ENCODE results near the gene FBF1. TPM values are rescaled to one million over a fixed set of nuclear protein-coding genes. Genes with fewer than 3 reads are reported as not detected.
"Not testable (repeated sequence)": the region's sequence is repeated elsewhere in the genome, so short reads cannot be mapped to it uniquely, and the experiment has no call there.

FBF1 gene
- total RNA-seq, 1 experiment from 2014 or later = 20.1 TPM

DNA sequence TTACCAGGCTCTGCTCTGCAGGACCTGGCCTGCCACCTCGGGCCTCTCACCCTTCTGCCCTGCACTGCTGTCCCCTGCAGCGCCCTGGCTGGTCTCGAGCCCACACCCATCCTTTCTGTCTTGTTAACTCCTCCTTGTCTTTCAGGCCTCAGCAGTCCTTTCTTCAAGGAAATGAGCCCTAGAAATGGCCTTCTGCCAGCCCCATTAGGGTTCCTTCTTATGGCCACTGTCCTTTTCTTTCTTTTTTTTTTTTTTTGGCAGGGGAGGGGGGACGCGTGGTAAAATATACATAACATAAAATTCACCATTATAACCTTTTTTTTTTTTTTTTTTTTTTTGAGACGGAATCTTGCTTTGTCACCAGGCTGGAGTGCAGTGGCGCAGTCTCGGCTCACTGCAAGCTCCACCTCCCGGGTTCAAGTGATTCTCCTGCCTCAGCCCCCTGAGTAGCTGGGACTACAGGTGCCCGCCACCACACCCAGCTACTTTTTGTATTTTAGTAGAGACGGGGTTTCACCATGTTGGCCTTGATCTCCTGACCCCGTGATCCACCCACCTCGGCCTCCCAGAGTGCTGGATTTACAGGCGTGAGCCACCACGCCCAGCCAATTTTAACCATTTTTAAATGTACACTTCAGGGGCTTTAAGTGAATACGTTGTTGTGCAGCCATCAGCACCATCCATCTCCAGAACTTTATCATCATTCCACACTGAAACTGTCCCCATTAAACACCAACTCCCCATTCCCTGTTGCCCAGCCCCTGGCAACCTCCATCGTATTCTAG lies 75.2 kb downstream of the FBF1 start:
- H3K4me1 ChIP-seq (replicated peaks) = peaks cover 29% of the 10 kb centered on the region
- DNase-seq (ENCODE audit: low read depth in 1 of 2, low spot score in 2 of 2); H3K4me3 ChIP-seq; H3K9me3 ChIP-seq (replicated peaks); H3K36me3 ChIP-seq; H3K27me3 ChIP-seq (replicated peaks); H3K27ac ChIP-seq: not testable (repeated sequence)

DNA sequence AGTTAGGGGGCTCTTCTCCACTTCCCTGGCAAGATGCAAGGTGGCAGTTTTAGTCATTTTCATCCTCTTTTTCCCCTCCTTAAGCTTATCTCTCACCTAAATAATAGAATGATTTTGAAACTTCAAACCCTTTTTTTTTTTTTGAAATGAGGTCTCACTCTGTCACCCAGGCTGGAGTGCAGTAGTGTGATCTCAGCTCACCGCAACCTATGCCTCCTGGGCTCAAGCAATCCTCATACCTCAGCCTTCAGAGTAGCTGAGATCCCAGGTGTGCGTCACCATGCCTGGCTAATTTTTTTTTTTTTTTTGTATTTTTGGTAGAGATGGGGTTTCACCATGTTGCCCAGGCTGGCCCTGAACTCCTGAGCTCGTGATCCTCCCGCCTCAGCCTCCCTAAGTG lies 76.0 kb downstream of the FBF1 start:
- DNase-seq (ENCODE audit: low read depth in 1 of 2, low spot score in 2 of 2); H3K9me3 ChIP-seq (replicated peaks); H3K36me3 ChIP-seq; H3K4me3 ChIP-seq; H3K27me3 ChIP-seq (replicated peaks); H3K27ac ChIP-seq: not testable (repeated sequence)
- peaks cover 28% of the 10 kb centered on the region for H3K4me1 ChIP-seq (replicated peaks)

DNA sequence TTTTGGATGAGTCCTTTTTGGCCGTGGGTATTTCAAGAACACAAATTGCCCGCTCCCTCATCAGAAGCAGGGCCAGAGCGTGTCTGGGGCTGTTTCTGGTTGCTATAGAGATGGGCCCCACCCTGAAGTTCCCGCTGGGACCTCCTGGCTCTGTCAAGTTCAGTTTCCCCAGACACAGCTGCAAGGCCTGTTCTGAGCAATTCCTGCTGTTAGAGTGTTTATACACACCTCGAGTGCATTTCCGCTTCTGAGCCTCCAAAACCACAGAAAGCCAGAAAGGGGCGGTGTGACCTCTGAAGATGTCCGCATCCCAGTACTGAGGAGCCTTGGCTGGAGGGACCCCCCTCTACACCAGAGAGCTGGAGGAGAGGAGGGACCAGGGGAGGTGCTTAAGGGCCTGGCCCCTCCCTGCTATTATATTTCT lies 76.4 kb downstream of the FBF1 start:
- Histone ChIP-seq H3K4me1 (replicated peaks) (peaks cover 23% of the 10 kb centered on the region), H3K27me3 (replicated peaks) (no peaks in the 10 kb centered on the region), H3K4me3 (no peak overlapping the region), H3K36me3 (no peaks in the 10 kb centered on the region), H3K27ac (peak overlapping the region; percentile 10; the same call in 1 of the 2 replicates), H3K9me3 (replicated peaks) (no peaks in the 10 kb centered on the region)
- DNase-seq (ENCODE audit: low read depth in 1 of 2, low spot score in 2 of 2) = peak; percentile 78 to 86

DNA sequence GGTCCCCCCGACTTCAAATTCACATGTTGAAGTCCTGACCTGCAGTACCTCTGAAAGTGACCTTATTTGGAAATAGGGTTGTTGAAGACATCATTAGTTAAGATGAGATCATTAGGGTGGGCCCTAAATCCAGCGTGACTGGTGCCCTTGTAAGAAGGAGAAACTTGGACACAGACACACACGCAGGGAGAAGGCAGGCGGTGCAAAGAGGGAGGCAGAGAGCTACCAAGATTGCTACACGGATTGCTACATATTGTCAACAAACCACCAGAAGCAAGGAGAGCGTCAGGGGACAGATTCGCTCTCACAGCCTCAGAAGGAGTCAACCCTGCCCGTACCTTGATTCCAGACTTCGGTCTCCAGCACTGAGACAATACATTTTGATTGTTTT lies 78.9 kb downstream of the FBF1 start:
- Histone ChIP-seq H3K27ac (no peak overlapping the region), H3K36me3 (no peaks in the 10 kb centered on the region), H3K4me3 (no peak overlapping the region), H3K9me3 (replicated peaks) (no peaks in the 10 kb centered on the region), H3K4me1 (replicated peaks) (peaks cover 14% of the 10 kb centered on the region), H3K27me3 (replicated peaks) (no peaks in the 10 kb centered on the region)
- no peak for DNase-seq (ENCODE audit: low read depth in 1 of 2, low spot score in 2 of 2)

Other genes with a start within 250 kb of the FBF1 start
- not detected in 2 replicates for gene ITGB4, start 219.6 kb downstream of the FBF1 start, total RNA-seq (2014; rRNA removed; shearing (Covaris generic))
- 50.5 and 50.6 TPM in 2 replicates for gene GALK1, start 175.8 kb downstream of the FBF1 start, total RNA-seq (2014; rRNA removed; shearing (Covaris generic))
- gene UNK, start 156.2 kb downstream of the FBF1 start, total RNA-seq (2014; rRNA removed; shearing (Covaris generic)) = 28.8 and 42.8 TPM in 2 replicates
- not detected in 2 replicates for gene UNC13D, start 96.6 kb downstream of the FBF1 start, total RNA-seq (2014; rRNA removed; shearing (Covaris generic))
- 22.6 and 28.8 TPM in 2 replicates for gene WBP2, start 85.7 kb downstream of the FBF1 start, total RNA-seq (2014; rRNA removed; shearing (Covaris generic))
- 11.9 and 17.5 TPM in 2 replicates for gene TRIM47, start 62.5 kb downstream of the FBF1 start, total RNA-seq (2014; rRNA removed; shearing (Covaris generic))
- gene TRIM65, start 44.1 kb downstream of the FBF1 start, total RNA-seq (2014; rRNA removed; shearing (Covaris generic)) = 11.9 and 17.6 TPM in 2 replicates
- gene MRPL38, start 36.2 kb downstream of the FBF1 start, total RNA-seq (2014; rRNA removed; shearing (Covaris generic)) = 54.0 and 55.7 TPM in 2 replicates
- 32.0 and 33.4 TPM in 2 replicates for gene ACOX1, start 38.1 kb upstream of the FBF1 start, total RNA-seq (2014; rRNA removed; shearing (Covaris generic))
- 26.9 and 31.0 TPM in 2 replicates for gene TEN1, start 38.2 kb upstream of the FBF1 start, total RNA-seq (2014; rRNA removed; shearing (Covaris generic))
- 2.0 and 5.1 TPM in 2 replicates for gene CDK3, start 59.8 kb upstream of the FBF1 start, total RNA-seq (2014; rRNA removed; shearing (Covaris generic))
- not detected in 2 replicates for gene EVPL, start 86.3 kb upstream of the FBF1 start, total RNA-seq (2014; rRNA removed; shearing (Covaris generic))
- 38.4 and 48.1 TPM in 2 replicates for gene SRP68, start 131.5 kb upstream of the FBF1 start, total RNA-seq (2014; rRNA removed; shearing (Covaris generic))
- 0.18 TPM in 1 of 2 replicates, not detected in the other for gene GALR2, start 133.7 kb upstream of the FBF1 start, total RNA-seq (2014; rRNA removed; shearing (Covaris generic))
- not detected in 2 replicates for gene ZACN, start 138.1 kb upstream of the FBF1 start, total RNA-seq (2014; rRNA removed; shearing (Covaris generic))
- gene EXOC7, start 162.7 kb upstream of the FBF1 start, total RNA-seq (2014; rRNA removed; shearing (Covaris generic)) = 98.2 and 133 TPM in 2 replicates
- not detected in 2 replicates for gene FOXJ1, start 200.2 kb upstream of the FBF1 start, total RNA-seq (2014; rRNA removed; shearing (Covaris generic))